GM18870 (cell line): ENCODE results near the gene LRIG2.
"Not testable (repeated sequence)": the region's sequence is repeated elsewhere in the genome, so short reads cannot be mapped to it uniquely, and the experiment has no call there.

Experiments
- ATAC-seq: cut with Tn5 transposase; IDR thresholded peaks from one replicate; pipeline ENCODE4 v1.9.1; 2021; ENCODE audit warnings: moderate library complexity; ENCODE audit not compliant: unreplicated experiment

LRIG2 gene

DNA sequence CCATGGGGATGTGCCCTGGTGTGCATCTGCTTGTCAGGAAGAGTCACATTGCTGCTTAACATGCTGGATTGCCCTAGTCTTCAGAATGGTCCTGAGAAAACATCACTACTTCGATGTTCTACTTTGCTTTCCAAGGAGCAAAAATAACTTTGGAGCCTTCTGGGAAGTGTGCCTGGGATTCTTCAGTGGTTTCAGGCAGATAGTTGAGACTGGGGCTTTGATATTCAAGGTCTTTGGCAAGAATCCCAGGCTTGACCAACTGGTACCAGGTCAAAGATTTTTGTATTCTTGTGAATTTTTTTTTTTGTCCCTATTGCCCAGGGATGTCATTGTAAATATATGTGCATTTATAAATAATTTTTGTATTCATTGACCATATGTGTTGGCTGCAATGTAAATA, 51.4 kb downstream of the LRIG2 start:
- ATAC-seq: no peak

GRCh38 chr1:113125517-113125916, 52.5 kb downstream of the LRIG2 start:
- no peak for ATAC-seq

DNA sequence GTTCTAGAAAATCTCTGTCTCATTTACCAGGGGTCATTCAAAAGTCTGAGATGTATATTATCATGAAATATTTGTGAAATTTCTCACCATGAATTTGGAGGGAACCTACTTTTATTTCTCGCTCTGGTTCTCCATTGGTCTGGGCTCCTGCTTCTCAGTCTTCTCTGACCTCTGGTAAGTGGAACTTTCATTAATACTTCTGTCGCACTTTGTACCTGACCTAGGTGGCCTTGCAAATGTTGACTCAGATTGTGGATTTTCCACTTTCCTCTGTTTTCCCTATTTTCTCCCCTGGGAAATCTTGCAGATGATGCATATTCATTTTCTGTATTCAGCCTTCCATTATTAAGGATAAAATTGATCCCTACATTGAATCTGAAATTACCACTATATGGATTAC, 53.2 kb downstream of the LRIG2 start:
- ATAC-seq: no peak

GRCh38 chr1:113128116-113128515, 55.1 kb downstream of the LRIG2 start:
- no peak for ATAC-seq

- no peak for ATAC-seq
Observed at GRCh38 chr1:113129529-113130185, 56.7 kb downstream of the LRIG2 start.

DNA sequence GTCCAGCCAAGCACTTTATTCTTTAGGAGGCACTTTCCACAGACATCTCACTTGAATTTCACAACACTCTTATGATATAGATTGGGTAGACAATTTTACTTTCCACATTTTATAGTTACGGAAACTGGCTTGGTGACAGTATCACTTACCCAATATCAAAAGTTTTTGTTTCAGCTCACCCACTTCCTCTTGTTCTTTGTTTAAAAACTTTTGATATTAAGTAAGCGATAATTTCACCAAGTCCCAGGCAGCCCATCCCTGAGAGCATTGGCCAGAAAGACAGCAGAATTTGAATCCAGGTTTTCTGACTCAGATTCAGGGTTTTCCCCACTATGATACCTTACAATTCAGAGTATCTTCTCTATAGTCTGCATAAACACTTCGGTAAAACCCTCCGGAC, 60.0 kb downstream of the LRIG2 start:
- ATAC-seq: no peak

- ATAC-seq: no peak
Observed at GRCh38 chr1:113133759-113134158, 60.8 kb downstream of the LRIG2 start.

DNA sequence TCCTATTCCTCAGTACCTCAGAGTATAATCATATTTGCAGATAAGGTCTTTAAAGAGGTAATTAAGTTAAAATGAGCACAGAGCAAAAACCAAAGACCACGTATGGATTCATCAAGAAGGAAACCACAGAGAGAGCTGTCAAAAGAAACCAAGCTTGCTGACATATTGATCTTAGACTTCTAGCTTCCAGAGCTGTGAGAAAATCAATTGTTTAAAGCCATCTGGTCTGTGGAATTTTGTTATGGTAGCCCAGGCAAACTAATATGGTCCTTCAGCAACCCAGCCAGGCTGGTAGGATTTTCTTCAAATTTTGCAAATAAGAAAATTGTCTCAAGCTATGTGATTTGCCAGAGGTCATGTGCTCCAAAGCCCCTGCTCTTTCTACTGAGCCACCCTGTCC, 62.5 kb downstream of the LRIG2 start:
- ATAC-seq: no peak

DNA sequence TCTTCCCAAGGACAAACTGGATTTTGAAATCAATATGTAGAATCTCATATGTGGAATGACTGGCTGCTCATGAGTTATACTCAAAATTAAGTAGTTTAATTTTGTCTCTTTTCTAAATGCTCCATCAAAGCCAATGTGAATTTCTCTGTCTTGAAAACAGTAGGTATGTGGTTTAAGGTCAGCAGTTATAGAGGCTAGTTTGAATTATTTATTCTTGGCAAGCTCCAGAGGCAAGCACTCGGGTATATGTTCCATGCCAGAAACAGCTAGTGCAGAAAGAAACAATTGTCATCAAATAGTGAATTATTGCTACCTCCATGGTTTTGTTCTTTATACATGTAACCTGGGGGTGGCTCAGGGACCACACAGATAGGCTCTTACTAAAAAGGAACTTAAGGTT, 63.5 kb downstream of the LRIG2 start:
- ATAC-seq: no peak

DNA sequence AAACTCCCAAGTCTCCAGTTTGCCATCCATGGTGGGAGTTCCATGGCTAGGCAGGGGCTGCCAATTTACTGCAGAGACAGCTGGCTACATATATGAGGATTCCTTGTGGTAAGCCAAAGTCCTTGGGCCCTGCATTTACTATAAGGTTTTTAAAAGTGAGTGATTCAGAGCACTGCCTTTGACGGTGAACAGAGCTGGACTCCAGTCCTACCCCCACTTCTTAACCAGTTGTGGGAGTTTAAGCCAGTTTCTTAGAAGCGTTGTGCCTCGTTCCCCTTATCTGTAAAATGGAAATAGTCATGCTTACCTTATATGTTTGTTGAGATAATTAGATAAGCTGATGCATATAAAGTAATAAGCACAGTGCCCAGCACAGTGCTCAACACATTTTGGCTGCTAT, 64.6 kb downstream of the LRIG2 start:
- ATAC-seq: no peak

DNA sequence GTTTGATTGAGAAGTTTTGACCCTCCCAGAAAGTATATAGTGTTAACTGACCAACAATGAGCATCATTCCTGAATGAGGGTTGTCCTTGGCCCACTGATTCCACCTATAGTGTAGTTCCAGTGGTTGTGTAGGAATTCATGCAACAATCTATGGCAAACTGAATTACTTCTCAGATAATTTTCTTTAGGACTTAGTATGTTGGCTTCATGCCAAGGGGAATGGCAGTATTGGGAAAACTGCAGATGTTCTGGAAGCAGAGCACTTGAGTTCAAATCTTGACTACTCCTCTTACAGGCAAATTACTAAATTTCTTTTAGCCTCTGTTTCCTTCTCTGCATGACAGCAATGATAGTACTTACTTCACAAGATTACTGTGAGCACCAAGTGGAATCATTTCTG, 65.8 kb downstream of the LRIG2 start:
- ATAC-seq: no peak

- ATAC-seq: no peak
Observed at GRCh38 chr1:113140176-113140575, 67.2 kb downstream of the LRIG2 start.

DNA sequence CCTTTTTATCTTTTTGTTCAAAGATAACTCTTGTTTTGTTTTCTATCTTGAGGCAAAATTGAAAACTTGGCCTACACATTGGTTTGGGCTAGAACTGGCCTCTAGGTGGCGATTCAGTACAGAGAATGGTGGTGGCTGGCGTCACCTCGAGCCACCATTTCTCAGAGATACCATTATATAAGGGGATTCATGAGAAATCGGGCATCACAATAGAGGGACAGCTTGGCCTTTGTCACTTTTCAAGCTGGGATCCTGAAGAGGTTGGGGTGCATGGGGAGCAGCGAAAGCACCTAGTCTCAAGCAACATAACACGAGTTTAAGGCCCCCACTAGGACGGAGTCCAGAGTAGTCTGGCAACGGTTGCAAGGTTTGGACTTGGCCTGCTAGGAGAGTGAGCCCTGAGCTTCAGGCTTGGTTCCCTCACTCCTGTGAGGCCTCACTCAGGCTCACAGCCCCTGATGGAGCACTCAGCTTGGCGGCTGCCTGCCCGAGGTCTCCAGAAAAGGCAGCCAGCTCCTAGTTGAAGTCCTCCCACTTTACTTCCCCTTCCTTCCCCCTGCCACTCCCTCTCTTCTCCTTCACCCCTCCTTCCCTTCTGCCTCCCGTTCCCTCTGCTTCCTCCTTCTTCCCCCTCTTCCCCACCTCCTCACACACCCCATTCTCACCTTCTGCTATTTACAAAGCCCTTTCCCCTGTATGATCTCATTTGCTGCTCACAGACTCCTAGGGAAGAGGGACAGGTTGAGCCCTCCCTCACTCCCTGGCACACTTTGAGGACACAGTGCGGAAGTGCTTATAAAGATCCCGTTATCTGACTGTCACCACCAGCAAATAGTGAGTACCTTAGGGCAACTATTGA, 67.8 kb downstream of the LRIG2 start:
- ATAC-seq: peak; percentile 72

- no peak for ATAC-seq
Observed at GRCh38 chr1:113141650-113142473, 68.9 kb downstream of the LRIG2 start.

GRCh38 chr1:113142791-113143190, 69.8 kb downstream of the LRIG2 start:
- ATAC-seq: no peak

- no peak for ATAC-seq
Observed at GRCh38 chr1:113146242-113147072, 73.5 kb downstream of the LRIG2 start.

GRCh38 chr1:113147073-113147625, 74.2 kb downstream of the LRIG2 start:
- ATAC-seq: no peak

GRCh38 chr1:113147826-113148225, 74.8 kb downstream of the LRIG2 start:
- ATAC-seq: no peak

GRCh38 chr1:113150494-113150893, 77.5 kb downstream of the LRIG2 start:
- ATAC-seq: not testable (repeated sequence)

- ATAC-seq: no peak
Observed at GRCh38 chr1:113153116-113153803, 80.3 kb downstream of the LRIG2 start.
